22Rv1 (cell line): ENCODE data around the gene ITPR2.

Source experiments
- CTCF ChIP-seq: fragments of 450-650 bp; IDR thresholded peaks from 2 replicates; pipeline ENCODE4 v1.5.1; 2017; ENCODE audit warnings: mild to moderate bottlenecking
- ZFX ChIP-seq: fragments of 450-650 bp; IDR thresholded peaks from 2 replicates; pipeline ENCODE4 v1.6.1; 2017; ENCODE audit warnings: antibody characterized with exemption, borderline replicate concordance

GRCh38 chr12:26696613-26697092 is 136.3 kb downstream of the ITPR2 start:
- TF ChIP-seq CTCF: no peak
- no peak for TF ChIP-seq ZFX
